GM12878 (cell line): Measurements from ENCODE around the gene TFR2. TPM values are rescaled to one million over a fixed set of nuclear protein-coding genes. Genes with fewer than 3 reads are reported as not detected.

Experiments used
- ATAC-seq: fragments of 200-7000 bp; cut with Tn5 transposase; 3 replicates; pipeline ENCODE4 v1.9.1; 2020; ENCODE audit warnings: mild to moderate bottlenecking, moderate library complexity
- BruUV-seq: library from RNA; stranded (reverse); fragments of 400-500 nt; replicated peaks from 2 replicates; lab custom pipeline; 2021; lab: Mats Ljungman, UMichigan
- CTCF ChIA-PET: fragments of 300-600 bp; sonication (Branson Sonifier 250); formaldehyde crosslinking; extraction: SDS; loops from one replicate; lab custom pipeline; 2021; ENCODE audit warnings: inconsistent platforms; lab: Yijun Ruan, JAX
- POLR2A ChIA-PET: fragments of 350-600 bp; formaldehyde crosslinking; extraction: SDS; loops from one replicate; lab custom pipeline; 2021; ENCODE audit warnings: inconsistent platforms; lab: Charles Lee
- RAD21 ChIA-PET: fragments of 300-600 bp; sonication (Branson Sonifier 250); formaldehyde crosslinking; loops from one replicate; lab custom pipeline; 2023; ENCODE audit warnings: antibody characterized with exemption; ENCODE audit not compliant: unreplicated experiment; lab: Charles Lee
- SMC1A ChIA-PET: fragments of 300-600 bp; sonication (Branson Sonifier 250); formaldehyde crosslinking; loops from one replicate; lab custom pipeline; 2023; ENCODE audit not compliant: unreplicated experiment, uncharacterized antibody; lab: Charles Lee
- DNase-seq: peaks from one replicate; pipeline ENCODE4 v3.0.0-alpha.2; 2011; ENCODE audit warnings: low read depth, low spot score
- FAIRE-seq: peaks from 3 replicates; lab custom pipeline; 2011; peaks lifted over from hg19 to GRCh38; lab: Jason Lieb, UNC
- H2AFZ ChIP-seq: 2 replicates; pipeline ENCODE4 v1.6.0; 2011; ENCODE audit warnings: low read depth, low read length, control low read depth; ENCODE audit not compliant: control insufficient read depth
- H3K27ac ChIP-seq: 2 replicates; pipeline ENCODE4 v1.5.1; 2011; ENCODE audit warnings: control low read depth; ENCODE audit not compliant: control insufficient read depth, insufficient read depth
- H3K27me3 ChIP-seq, 2 experiments: replicated peaks in 1 of 2; 2 replicates each; pipeline versions ENCODE4 v1.6.0 to v1.6.1; 2011; ENCODE audit warnings: low read length in 1 of 2; ENCODE audit not compliant: control insufficient read depth in 2 of 2, insufficient read depth in 2 of 2
- H3K36me3 ChIP-seq, 2 experiments: 2 replicates each; pipeline ENCODE4 v1.5.1; 2011; ENCODE audit warnings: low read length in 1 of 2; ENCODE audit not compliant: control insufficient read depth in 2 of 2, insufficient read depth in 2 of 2
- H3K4me1 ChIP-seq: 2 replicates; pipeline ENCODE4 v1.6.1; 2011; ENCODE audit warnings: mild to moderate bottlenecking, low read length, moderate library complexity, mixed read lengths; ENCODE audit not compliant: control insufficient read depth, insufficient read depth
- H3K4me2 ChIP-seq: 2 replicates; pipeline ENCODE4 v1.6.0; 2011; ENCODE audit warnings: control low read depth; ENCODE audit not compliant: control insufficient read depth, insufficient read depth
- H3K4me3 ChIP-seq: fragments of 200-600 bp; sonication (generic); 2 replicates; pipeline ENCODE4 v1.5.1; 2016
- H3K79me2 ChIP-seq: 2 replicates; pipeline ENCODE4 v1.6.0; 2011; ENCODE audit warnings: low read length; ENCODE audit not compliant: control insufficient read depth, insufficient read depth
- H3K9ac ChIP-seq: 2 replicates; pipeline ENCODE4 v1.8.0; 2011; ENCODE audit warnings: low read length, control low read depth, mixed read lengths; ENCODE audit not compliant: control insufficient read depth, insufficient read depth
- H3K9me3 ChIP-seq: replicated peaks from 3 replicates; pipeline ENCODE4 v1.5.1; 2011; ENCODE audit warnings: mild to moderate bottlenecking, low read length; ENCODE audit not compliant: control insufficient read depth, insufficient read depth
- H4K20me1 ChIP-seq: 2 replicates; pipeline ENCODE4 v1.6.0; 2011; ENCODE audit not compliant: control insufficient read depth, insufficient read depth
- CBFB ChIP-seq: IDR thresholded peaks from 2 replicates; pipeline ENCODE4 v1.6.1; 2016; ENCODE audit warnings: antibody characterized with exemption, low read depth
- WGBS: methylation state at CpG from one replicate; pipeline ENCODE4 v1.1.6; 2016; ENCODE audit warnings: low lambda C conversion rate; ENCODE audit not compliant: insufficient replicate concordance, insufficient coverage; ENCODE audit errors: missing lambda C conversion rate; 5-methylcytosine and 5-hydroxymethylcytosine counted together
- in situ Hi-C: fragments of 300-500 bp; cut with MboI; formaldehyde crosslinking; loops from 9 replicates; pipeline ENCODE4 v1.14.3; 2018; ENCODE audit warnings: mixed read lengths
- intact Hi-C: fragments of 100-400 bp; cut with micrococcal nuclease; formaldehyde crosslinking; loops from one replicate; pipeline ENCODE4 v1.14.2; 2022; ENCODE audit not compliant: unreplicated experiment
- polyA plus RNA-seq, 11 experiments: library from polyadenylated mRNA; depleted of rRNA in 4 of 11; unstranded in 6 of 11; stranded (reverse) in 5 of 11; fragments of >200 nt; fragmentation: Nextera tagmentation in 4 of 11; fragmentation: Illumina TruSeq in 1 of 11; extraction: Ambion mirVana in 4 of 11; extraction: Trizol in 1 of 11; gene quantifications; 1 replicate in 1 of 11; 2 replicates in 10 of 11; pipeline versions ENCODE4 v1.2.1 to v1.2.3, GENCODE V29; 2011 to 2016; ENCODE audit warnings: inconsistent platforms in 2 of 11, missing spikeins in 2 of 11, low read depth in 1 of 11
- total RNA-seq, 4 experiments: library from RNA; depleted of rRNA in 3 of 4; stranded (reverse); fragments of >200 nt in 3 of 4; fragmentation: Illumina TruSeq in 1 of 4; extraction: Trizol in 1 of 4; gene quantifications; 2 replicates each; pipeline versions ENCODE4 v1.2.1 to v1.2.3, GENCODE V29; 2013 to 2021
- TF ChIP-seq, protein P1 (sequence below): IDR thresholded peaks from 2 replicates; pipeline ENCODE4 v1.6.1; 2011; ENCODE audit warnings: low read depth, low read length, improper control_type of control experiment, borderline replicate concordance

Gene TFR2
- total and polyA plus RNA-seq, 10 of the 15 experiments (the other 5 are each of a cell fraction or from before 2014, with no cell fraction given), result 0.30 to 7.2 (median 1.8) TPM

DNA sequence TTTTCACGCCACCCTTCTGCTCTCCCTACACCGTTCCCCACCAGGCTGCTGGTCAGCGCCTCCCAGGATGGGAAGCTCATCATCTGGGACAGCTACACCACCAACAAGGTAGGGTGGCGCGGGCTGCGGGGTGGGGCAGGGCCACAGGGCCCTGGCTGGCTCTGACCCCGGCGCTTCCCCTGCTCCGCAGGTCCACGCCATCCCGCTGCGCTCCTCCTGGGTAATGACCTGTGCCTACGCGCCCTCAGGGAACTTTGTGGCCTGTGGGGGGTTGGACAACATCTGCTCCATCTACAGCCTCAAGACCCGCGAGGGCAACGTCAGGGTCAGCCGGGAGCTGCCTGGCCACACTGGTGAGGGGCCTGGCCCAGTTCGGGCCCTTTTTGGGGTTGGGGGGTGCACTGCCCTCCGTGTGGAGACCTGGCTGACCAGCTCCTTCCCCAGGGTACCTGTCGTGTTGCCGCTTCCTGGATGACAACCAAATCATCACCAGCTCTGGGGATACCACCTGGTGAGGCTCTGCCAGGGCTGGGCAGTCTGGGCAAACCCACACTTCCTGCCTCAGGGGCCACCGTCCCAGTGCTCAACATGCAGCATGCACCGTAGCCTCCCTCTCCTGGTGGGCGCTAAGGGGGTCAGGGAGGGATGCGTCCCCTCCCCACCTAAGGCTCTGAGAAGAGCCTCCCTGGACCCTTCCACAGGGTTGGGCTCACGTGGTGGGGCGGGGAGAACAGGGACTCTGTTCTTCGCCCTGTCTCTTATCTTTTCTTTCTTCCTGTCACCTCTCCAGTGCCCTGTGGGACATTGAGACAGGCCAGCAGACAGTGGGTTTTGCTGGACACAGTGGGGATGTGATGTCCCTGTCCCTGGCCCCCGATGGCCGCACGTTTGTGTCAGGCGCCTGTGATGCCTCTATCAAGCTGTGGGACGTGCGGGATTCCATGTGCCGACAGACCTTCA is 36.2 kb upstream of the TFR2 start:
- POLR2A ChIA-PET, result interaction anchor here (0.5 to 0.9 kb wide), 2 partner anchors 13 to 192 kb away, joined by 3 to 4 read pairs; no protein-coding TSS in a partner anchor

More for the DNA sequence above, 36.2 kb upstream of the TFR2 start:
- FAIRE-seq (no peak), ATAC-seq (no peak), DNase-seq (no peak)
- H3K9me3 ChIP-seq, result no peaks in the 10 kb centered on the region
- BruUV-seq, result no TSS peak
- peaks cover 4 to 38% of the 10 kb centered on the region in 2 experiments; a peak in 3 of 4 replicates for H3K36me3 ChIP-seq
- no peak overlapping the region for H3K4me2 ChIP-seq
- ChIA-PET CTCF (interaction anchor here (6.3 kb wide), 1 partner anchor 13 kb away, joined by 57 read pairs; no protein-coding TSS in a partner anchor), SMC1A (interaction anchor here (1.1 kb wide), 1 partner anchor 198 kb away, joined by 3 read pairs; no protein-coding TSS in a partner anchor), RAD21 (no interaction called here)
- in situ Hi-C loops, result loop anchor here (25.0 kb wide), 1 partner anchor 215 kb away; the partner anchor contains the start of gene SPACDR
- TF ChIP-seq, protein P1, sequence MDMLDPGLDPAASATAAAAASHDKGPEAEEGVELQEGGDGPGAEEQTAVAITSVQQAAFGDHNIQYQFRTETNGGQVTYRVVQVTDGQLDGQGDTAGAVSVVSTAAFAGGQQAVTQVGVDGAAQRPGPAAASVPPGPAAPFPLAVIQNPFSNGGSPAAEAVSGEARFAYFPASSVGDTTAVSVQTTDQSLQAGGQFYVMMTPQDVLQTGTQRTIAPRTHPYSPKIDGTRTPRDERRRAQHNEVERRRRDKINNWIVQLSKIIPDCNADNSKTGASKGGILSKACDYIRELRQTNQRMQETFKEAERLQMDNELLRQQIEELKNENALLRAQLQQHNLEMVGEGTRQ, result no peak
- no peak for TF ChIP-seq CBFB
- intact Hi-C loops, result no loop called here
- H3K4me3 ChIP-seq, result no peak overlapping the region
- H3K4me1 ChIP-seq, result no peaks in the 10 kb centered on the region; the same call in 1 of the 2 replicates
- H3K27me3 ChIP-seq, result no peaks in the 10 kb centered on the region
- 94% methylated on average over 36 of the region's 36 CpGs for WGBS
- no peak overlapping the region for H3K9ac ChIP-seq
- 0 out of 2 replicates have a peak, but pooled peaks cover 3% of the 10 kb centered on the region for H4K20me1 ChIP-seq
- H3K79me2 ChIP-seq, result peaks cover 24% of the 10 kb centered on the region
- H3K27ac ChIP-seq, result no peak overlapping the region
- no peak overlapping the region for H2AFZ ChIP-seq
